ENCODE data around the gene UBQLN2.
"Not testable (repeated sequence)": the region's sequence is repeated elsewhere in the genome, so short reads cannot be mapped to it uniquely, and the experiment has no call there.

UBQLN2 gene

DNA sequence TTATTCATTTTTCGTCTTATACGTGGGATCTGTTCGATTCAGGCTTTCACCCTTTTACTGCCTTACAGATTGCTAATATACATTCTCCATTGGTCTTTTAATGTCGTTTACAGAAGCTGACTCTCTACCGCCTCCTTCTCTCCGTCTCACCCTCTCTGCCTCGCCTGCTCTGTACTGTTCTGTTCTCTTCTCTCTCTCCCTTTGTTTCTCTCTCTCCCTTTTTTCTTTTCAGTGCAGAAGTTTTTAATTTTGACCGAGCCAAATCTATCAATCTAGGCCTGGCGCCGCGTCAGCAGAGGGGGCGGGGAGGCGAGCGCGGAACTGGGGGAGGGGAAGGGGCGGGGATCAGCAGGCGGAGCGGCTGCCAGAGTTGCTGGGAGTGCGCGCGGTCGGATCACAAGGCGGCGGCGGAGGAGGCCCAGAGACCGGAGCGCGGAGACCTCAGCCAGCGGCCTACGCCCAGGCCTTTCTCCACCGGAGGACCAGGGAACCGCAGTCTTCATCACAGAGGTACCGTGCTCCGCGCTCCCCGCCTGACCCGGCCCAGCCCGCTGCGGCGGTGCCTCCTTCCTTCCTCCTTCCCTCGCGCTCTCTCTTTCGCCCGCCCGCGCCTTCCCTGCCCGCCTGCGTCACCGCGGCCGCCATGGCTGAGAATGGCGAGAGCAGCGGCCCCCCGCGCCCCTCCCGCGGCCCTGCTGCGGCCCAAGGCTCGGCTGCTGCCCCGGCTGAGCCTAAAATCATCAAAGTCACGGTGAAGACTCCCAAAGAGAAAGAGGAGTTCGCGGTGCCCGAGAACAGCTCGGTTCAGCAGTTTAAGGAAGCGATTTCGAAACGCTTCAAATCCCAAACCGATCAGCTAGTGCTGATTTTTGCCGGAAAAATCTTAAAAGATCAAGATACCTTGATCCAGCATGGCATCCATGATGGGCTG, at the start of gene UBQLN2:
Gene UBQLN2, plus strand, starts transcription at position 397 of the 931 bp plus-strand sequence. Its CDS starts 247 bp downstream, at position 644.
- peak; percentile 36 for DNase-seq (ENCODE audit: low spot score)

DNA sequence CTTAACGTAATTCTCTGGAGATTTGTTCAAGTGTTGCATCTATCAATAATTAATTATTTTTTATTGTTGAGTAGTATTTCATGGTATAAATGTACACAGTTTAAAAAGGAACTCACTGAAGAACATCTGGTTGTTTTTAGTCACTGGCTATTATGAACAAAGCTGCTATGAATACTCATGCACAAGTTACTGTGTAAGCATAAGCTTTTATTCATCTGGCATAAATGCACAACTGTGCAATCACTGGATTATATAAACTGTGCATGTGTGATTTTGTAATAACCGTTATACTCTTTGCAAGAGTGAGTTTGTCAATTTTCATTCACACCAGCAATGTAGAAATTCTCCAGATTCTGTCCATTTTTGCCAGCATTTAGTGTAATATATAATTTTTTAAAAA, 43.8 kb upstream of the UBQLN2 start:
- no peak for DNase-seq (ENCODE audit: low spot score)

DNA sequence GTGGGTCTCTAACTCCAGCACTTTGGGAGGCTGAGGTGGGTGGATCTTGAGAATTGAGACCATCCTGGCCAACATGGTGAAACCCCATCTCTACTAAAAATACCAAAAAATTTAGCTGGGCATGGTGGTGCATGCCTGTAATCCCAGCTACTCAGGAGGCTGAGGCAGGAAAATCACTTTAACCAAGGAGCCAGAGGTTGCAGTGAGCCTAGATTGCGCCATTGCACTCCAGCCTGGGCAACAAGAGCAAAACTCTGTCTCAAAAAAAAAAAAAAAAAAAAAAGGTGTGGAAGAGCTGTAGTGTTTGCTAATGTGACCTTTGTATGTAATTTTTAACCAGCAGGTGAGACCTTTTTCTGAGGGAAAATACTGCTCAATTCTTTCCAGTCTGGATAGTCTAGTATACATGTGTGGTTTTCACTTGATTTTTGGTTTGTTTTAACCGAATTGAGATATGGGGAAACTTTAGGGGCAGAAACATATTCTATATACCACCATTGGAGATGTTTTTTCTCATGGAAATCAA, 33.9 kb upstream of the UBQLN2 start:
- not testable (repeated sequence) for DNase-seq (ENCODE audit: low spot score)

DNA sequence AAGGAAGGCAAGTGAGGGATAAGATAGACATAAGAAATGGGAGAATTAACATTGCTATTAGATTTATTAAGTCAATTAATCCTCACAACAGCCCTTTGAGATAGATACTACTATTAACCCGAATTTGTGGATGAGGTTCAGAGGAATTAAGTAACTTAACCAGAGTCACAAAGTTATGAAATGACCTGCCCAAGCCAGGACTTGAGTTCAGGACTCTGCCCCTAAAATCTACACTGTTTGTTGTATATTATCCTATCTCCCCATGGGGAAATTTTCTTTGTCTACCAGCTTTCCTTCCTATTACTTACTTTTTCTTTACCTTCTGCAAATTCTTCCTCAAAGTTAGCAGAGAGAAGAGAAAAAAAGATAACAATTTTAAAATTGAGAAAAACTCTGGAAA, 33.4 kb upstream of the UBQLN2 start:
- no peak for DNase-seq (ENCODE audit: low spot score)

DNA sequence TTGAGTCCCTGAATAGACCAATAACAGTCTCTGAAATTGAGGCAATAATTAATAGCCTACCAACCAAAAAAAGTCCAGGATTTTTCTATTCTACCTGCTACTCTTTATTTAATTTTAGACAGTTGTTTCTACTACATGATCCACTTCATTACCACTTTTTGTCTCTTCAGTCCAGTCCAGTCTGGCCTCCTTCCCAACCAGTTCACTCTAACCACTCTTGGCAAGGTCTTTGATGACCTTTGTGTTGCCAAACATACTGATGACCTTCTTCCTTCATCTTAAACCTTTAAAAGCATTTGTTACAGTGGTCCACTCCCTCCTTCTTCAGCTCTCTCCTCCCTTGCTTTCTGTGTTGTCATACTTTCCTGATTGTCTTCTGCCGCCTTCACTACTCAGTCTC, 12.8 kb upstream of the UBQLN2 start:
- DNase-seq (ENCODE audit: low spot score), result no peak

DNA sequence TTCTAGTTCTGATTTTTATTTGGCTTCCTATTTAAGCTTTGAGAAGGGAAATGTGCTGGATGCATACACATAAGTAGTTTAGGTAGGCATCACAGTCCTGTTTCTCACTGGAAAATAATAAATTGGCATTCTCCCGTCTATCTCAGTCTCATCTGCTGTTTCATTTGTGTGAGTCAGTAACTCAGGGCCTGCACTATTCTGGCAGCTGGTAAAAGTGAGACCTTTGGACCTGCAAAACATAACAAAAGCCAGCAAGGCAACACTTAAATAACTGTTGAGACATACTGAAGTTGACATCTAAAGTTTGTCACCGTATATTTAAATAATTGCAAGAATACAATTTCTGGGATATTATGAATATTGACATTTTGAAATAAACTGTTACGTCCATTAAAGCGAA, 8.6 kb upstream of the UBQLN2 start:
- DNase-seq (ENCODE audit: low spot score), result no peak

DNA sequence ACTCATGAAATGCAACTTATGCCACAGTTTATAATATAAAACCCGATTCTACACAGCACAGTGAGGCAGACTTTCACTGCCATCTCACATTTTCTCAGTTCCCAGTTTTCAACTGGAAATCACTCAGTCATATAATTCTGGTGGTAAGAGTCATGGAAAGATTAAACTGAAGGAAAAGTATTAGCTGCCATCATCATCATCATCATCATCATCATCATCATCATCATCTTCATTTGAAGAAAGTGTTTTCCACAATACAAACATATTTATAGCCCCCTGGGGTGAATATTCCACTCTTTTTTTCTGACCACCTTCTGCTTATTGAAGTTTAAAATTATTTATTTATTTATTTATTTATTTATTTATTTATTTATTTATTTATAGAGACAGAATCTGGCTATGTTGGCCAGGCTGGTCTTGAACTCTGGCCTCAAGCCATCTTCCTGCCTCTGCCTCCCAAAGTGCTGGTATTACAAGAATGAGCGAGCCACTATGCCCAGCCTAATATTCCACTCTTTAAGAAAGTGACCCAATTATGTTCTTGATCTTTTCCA, 6.0 kb upstream of the UBQLN2 start:
- no peak for DNase-seq (ENCODE audit: low spot score)

DNA sequence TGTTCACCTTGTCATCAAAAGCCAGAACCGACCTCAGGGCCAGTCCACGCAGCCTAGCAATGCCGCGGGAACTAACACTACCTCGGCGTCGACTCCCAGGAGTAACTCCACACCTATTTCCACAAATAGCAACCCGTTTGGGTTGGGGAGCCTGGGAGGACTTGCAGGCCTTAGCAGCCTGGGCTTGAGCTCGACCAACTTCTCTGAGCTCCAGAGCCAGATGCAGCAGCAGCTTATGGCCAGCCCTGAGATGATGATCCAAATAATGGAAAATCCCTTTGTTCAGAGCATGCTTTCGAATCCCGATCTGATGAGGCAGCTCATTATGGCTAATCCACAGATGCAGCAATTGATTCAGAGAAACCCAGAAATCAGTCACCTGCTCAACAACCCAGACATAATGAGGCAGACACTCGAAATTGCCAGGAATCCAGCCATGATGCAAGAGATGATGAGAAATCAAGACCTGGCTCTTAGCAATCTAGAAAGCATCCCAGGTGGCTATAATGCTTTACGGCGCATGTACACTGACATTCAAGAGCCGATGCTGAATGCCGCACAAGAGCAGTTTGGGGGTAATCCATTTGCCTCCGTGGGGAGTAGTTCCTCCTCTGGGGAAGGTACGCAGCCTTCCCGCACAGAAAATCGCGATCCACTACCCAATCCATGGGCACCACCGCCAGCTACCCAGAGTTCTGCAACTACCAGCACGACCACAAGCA, 898 bp downstream of the UBQLN2 start:
- DNase-seq (ENCODE audit: low spot score), result peak; percentile 2

DNA sequence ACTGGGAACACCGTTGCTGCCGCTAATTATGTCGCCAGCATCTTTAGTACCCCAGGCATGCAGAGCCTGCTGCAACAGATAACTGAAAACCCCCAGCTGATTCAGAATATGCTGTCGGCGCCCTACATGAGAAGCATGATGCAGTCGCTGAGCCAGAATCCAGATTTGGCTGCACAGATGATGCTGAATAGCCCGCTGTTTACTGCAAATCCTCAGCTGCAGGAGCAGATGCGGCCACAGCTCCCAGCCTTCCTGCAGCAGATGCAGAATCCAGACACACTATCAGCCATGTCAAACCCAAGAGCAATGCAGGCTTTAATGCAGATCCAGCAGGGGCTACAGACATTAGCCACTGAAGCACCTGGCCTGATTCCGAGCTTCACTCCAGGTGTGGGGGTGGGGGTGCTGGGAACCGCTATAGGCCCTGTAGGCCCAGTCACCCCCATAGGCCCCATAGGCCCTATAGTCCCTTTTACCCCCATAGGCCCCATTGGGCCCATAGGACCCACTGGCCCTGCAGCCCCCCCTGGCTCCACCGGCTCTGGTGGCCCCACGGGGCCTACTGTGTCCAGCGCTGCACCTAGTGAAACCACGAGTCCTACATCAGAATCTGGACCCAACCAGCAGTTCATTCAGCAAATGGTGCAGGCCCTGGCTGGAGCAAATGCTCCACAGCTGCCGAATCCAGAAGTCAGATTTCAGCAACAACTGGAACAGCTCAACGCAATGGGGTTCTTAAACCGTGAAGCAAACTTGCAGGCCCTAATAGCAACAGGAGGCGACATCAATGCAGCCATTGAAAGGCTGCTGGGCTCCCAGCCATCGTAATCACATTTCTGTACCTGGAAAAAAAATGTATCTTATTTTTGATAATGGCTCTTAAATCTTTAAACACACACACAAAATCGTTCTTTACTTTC, 1.8 kb downstream of the UBQLN2 start:
- DNase-seq (ENCODE audit: low spot score), result peak; percentile 4

DNA sequence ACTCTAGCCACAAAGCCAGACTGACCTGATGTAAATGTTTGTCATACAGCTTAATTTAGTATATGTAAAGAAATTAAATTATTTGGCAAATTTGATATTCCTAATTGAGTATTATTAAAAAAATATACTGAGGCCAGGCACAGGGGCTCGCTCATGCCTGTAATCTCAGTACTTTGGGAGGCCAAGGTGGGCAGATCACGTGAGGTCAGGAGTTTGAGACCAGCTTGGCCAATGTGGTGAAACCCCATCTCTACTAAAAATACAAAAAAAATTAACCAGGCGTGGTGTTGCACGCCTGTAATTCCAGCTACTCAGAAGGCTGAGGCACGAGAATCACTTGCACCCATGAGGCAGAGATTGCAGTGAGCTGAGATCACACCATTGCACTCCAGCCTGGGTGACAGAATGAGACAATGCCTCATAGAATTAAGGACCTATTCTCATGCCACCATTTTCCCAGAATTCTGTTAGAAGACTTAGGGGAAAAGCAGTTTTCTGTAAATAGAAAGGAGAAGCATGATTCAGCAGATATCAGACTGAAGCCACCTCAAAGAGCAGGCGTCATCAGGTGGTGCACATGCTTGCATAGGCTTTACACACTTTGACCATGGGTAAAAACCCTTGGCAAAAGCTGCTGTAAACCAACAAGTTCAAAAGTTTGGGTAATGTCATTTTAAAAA, 6.1 kb downstream of the UBQLN2 start:
- no peak for DNase-seq (ENCODE audit: low spot score)

DNA sequence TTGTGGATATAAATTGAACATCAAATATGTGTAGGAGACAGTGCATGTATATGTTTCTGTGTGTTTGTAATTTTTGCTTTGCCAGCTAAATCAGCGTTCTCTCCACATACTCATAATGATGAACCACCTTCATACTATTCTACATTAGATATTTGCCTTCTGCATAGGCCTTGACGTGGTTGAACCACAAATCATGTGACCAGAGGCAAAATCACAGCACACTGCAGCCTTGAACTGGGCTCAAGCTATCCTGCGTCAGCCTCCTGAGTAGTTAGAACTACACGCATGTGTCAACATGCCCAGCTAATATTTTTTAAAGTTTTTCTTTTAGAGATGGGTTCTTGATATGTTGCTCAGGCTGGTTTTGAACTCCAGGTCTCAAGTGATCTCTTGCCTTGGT, 9.5 kb downstream of the UBQLN2 start:
- DNase-seq (ENCODE audit: low spot score), result no peak

DNA sequence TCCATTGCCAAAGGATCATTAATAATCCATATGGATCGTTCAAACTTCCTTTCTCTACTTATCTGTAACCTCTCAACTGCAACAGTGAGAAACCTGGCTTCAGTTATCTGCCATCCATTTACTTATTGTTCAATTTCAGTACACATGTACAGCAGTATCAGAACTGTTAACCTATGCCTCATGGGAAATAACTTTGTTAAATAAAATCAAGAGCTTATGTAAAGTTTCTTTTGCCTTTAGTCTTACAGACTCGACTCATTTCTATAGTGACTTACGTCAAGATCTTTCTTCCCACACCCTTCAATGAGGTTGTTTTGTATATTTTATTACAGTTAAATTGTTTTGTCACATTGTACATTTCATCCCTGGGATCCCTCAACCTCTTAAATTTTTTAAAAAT, 11.4 kb downstream of the UBQLN2 start:
- DNase-seq (ENCODE audit: low spot score), result no peak

DNA sequence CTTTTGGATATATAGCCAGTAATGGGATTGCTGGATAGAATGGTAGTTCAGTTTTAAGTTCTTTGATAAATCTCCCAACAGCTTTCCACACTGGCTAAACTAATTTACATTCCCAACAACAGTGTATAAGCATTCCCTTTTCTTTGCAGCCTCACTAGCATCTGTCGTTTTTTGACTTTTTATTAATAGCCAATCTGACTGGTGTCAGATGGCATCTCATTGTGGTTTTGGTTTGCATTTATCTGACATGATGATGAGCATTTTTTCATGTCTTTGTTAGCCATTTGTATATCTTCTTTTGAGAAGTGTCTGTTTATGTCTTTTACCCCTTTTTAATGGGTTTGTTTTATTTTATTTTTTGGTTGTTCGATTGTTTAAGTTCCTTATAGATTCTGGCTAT, 13.3 kb downstream of the UBQLN2 start:
- DNase-seq (ENCODE audit: low spot score), result no peak

DNA sequence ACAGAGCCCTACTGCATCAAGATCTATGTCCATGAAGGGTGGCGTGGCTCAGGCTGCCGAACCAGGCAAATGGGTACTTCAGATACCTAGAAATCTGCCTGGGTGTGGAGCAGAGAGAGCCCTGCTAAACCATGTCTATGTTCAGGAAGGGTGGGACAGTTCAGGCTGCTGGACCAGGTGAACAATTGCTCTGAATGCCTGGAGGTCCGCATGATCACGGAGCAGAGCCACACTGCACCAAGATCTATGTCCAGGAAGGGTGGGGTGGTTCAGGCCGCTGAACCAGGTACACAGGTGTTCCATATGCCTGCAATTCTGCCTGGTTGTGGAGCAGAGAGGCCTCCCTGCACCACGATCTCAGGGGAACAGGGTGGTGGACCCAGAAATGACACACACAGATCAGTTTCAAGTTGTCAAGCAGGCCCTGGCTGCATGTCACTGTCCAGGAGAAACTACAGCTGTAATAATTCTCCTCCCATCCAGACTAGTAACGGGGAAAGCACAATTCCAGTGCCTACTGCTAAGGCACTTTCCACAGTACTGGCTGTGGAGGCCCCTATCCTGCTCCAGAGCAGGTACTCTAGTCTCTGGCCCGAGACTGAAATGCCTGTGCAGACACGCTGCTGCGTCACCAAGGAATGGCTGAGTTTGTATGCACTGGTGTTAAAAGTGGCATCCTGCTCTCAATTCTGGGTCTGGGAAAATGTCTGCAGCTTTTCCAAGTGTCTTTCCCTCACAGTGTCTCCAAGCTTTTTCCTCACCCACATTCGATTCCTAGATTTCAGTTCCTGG, 25.2 kb downstream of the UBQLN2 start:
- DNase-seq (ENCODE audit: low spot score), result no peak

DNA sequence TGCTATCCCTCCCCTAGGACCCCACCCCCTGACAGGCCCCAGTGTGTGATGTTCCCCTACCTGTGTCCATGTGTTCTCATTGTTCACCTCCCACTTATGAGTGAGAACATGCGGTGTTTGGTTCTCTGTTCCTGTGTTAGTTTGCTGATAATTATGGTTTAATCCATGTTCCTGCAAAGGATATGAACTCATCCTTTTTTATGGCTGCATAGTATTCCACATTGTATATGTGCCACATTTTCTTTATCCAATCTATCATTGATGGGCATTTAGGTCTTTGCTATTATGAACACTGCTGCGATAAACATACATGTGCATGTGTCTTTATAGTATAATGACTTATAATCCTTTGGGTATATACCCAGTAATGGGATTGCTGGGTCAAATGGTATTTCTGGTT, 28.4 kb downstream of the UBQLN2 start:
- DNase-seq (ENCODE audit: low spot score), result not testable (repeated sequence)

DNA sequence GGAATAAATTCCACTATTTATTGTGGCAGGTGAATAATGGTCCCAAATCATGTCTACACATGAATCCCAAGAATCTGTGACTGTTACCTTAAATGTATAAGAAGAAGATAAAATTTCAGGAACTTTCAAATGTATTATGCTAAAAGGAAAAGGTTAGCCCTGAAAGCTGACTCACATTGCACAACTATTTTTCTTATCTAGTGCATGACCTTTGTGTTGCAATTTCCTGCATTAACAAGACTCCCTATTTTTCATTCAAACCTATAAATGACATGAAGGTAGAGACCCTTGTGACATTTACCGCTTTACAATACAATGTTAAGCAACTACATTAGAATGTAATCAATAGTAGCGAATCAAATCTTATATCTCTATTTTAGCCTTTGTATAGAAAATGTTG, 36.7 kb downstream of the UBQLN2 start:
- DNase-seq (ENCODE audit: low spot score), result no peak

DNA sequence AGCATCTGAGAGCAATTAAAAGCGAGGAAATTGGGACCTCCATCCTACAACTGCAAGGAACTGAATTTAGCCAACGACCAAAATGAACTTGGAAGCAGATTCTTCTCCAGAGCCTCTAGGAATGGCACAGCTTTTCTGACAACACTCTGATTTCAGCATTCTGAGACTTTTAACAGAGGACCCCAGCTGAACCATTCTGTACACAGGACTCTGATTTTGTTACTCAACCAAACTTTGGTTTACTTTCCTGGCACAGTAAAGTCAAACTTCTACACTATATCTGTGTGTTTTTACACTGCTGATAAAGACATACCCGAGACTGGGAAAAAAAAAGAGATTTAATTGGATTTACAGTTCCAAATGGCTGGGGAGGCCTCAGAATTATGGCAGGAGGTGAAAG, 37.6 kb downstream of the UBQLN2 start:
- no peak for DNase-seq (ENCODE audit: low spot score)

DNA sequence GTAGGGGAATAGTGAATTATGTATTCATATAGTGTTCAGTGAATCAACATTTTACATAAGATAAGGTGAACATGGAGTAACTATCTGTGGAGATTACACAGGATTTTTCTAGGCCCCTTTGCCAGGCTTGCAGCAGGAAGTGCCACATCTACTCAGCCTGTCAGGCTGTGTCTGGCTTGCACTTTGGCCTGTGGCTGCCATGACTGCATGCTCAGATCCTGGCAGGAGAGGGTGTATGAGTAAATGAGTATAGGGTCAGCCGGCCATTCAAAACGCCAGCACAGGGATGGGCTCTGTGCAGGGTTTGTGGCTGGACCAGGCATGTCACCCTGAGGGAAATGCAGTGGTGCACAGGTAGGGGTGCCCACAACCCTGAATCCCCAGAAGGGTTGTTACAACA, 51.9 kb downstream of the UBQLN2 start:
- no peak for DNase-seq (ENCODE audit: low spot score)

Data from germinal center (tissue), 1 donor.